DND-41 (cell line): ENCODE results near the gene RBM20.

Experiments
- ATAC-seq: fragments of 200-7000 bp; cut with Tn5 transposase; 3 replicates; pipeline ENCODE4 v1.9.1; 2021; ENCODE audit warnings: low read depth; ENCODE audit not compliant: insufficient read depth
- DNase-seq: peaks from one replicate; pipeline ENCODE4 v3.0.0-alpha.2; 2020
- H2AFZ ChIP-seq: 2 replicates; pipeline ENCODE4 v1.6.0; 2012; ENCODE audit warnings: low read depth, low read length
- H3K27ac ChIP-seq: 2 replicates; pipeline ENCODE4 v1.5.1; 2012; ENCODE audit warnings: low read length, inconsistent platforms
- H3K27me3 ChIP-seq: fragments of 200-600 bp; sonication (generic); 2 replicates; pipeline ENCODE4 v1.6.0; 2012; ENCODE audit warnings: low read length, mild to moderate bottlenecking, inconsistent platforms; ENCODE audit not compliant: insufficient read depth, poor library complexity
- H3K36me3 ChIP-seq: 2 replicates; pipeline ENCODE4 v1.5.1; 2012; ENCODE audit warnings: low read length, inconsistent platforms; ENCODE audit not compliant: insufficient read depth
- H3K4me1 ChIP-seq: 2 replicates; pipeline ENCODE4 v1.5.1; 2012; ENCODE audit warnings: mild to moderate bottlenecking, low read length; ENCODE audit not compliant: insufficient read depth
- H3K4me2 ChIP-seq: 2 replicates; pipeline ENCODE4 v1.6.0; 2012; ENCODE audit warnings: mild to moderate bottlenecking, moderate library complexity, low read length, inconsistent platforms; ENCODE audit not compliant: insufficient read depth
- H3K4me3 ChIP-seq, 2 experiments: fragments of 200-600 bp in 1 of 2; shearing (Covaris generic) in 1 of 2; 2 replicates each; pipeline ENCODE4 v1.5.1; 2012 to 2016; ENCODE audit warnings: inconsistent platforms in 2 of 2, low read length in 2 of 2, mild to moderate bottlenecking in 2 of 2, low read depth in 1 of 2, moderate library complexity in 1 of 2
- H3K79me2 ChIP-seq: 2 replicates; pipeline ENCODE4 v1.6.0; 2012; ENCODE audit warnings: low read length, inconsistent platforms; ENCODE audit not compliant: insufficient read depth
- H3K9ac ChIP-seq: 2 replicates; pipeline ENCODE4 v1.6.0; 2012; ENCODE audit warnings: low read depth, mild to moderate bottlenecking, inconsistent platforms, low read length, moderate library complexity
- H3K9me3 ChIP-seq: 2 replicates; pipeline ENCODE4 v1.5.1; 2012; ENCODE audit warnings: low read length, moderate library complexity, mild to moderate bottlenecking, inconsistent platforms; ENCODE audit not compliant: insufficient read depth, severe bottlenecking
- H4K20me1 ChIP-seq: 2 replicates; pipeline ENCODE4 v1.6.0; 2012; ENCODE audit warnings: low read length; ENCODE audit not compliant: insufficient read depth
- EZH2 ChIP-seq: IDR thresholded peaks from 3 replicates; pipeline ENCODE4 v1.6.1; 2012; ENCODE audit warnings: borderline replicate concordance, low read depth, mild to moderate bottlenecking, moderate library complexity, low read length, inconsistent platforms; ENCODE audit not compliant: severe bottlenecking
- TF ChIP-seq, protein P1 (sequence below): IDR thresholded peaks from 2 replicates; pipeline ENCODE4 v1.5.1; 2012; ENCODE audit warnings: borderline replicate concordance, low read length, moderate library complexity, mild to moderate bottlenecking; ENCODE audit not compliant: poor library complexity, severe bottlenecking; ENCODE audit errors: extremely low read depth

Gene RBM20

DNA sequence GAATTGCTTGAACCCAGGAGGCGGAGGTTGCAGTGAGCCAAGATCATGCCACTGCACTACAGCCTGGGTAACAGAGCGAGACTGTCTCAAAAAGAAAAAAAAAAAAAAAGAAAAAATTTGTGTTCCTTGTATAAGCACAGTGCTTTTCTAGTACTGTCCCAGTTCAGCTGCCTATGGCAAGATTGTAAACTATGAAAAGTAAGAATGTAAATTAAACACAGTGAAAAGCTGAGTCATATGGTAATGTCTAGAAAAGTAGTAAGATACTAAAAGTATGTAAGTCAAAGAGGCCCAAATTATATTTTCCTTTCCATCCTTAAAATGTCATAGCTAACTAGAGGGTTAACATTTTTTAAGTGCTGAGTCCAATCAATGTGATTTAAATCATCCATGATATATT, 42.8 kb downstream of the RBM20 start:
- H4K20me1 ChIP-seq = no peaks in the 10 kb centered on the region
- no peaks in the 10 kb centered on the region for H3K79me2 ChIP-seq
- H3K9ac ChIP-seq = no peak overlapping the region
- no peak for DNase-seq
- H3K4me3 ChIP-seq = no peak overlapping the region
- H3K4me2 ChIP-seq = no peak overlapping the region
- no peaks in the 10 kb centered on the region for H3K36me3 ChIP-seq
- H3K4me1 ChIP-seq = no peaks in the 10 kb centered on the region
- ATAC-seq = no peak
- H3K9me3 ChIP-seq = no peaks in the 10 kb centered on the region
- no peak overlapping the region for H3K27ac ChIP-seq
- no peak overlapping the region for H2AFZ ChIP-seq
- TF ChIP-seq, protein P1, sequence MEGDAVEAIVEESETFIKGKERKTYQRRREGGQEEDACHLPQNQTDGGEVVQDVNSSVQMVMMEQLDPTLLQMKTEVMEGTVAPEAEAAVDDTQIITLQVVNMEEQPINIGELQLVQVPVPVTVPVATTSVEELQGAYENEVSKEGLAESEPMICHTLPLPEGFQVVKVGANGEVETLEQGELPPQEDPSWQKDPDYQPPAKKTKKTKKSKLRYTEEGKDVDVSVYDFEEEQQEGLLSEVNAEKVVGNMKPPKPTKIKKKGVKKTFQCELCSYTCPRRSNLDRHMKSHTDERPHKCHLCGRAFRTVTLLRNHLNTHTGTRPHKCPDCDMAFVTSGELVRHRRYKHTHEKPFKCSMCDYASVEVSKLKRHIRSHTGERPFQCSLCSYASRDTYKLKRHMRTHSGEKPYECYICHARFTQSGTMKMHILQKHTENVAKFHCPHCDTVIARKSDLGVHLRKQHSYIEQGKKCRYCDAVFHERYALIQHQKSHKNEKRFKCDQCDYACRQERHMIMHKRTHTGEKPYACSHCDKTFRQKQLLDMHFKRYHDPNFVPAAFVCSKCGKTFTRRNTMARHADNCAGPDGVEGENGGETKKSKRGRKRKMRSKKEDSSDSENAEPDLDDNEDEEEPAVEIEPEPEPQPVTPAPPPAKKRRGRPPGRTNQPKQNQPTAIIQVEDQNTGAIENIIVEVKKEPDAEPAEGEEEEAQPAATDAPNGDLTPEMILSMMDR = no peak
- TF ChIP-seq EZH2 = no peak
- peaks cover 10% of the 10 kb centered on the region for H3K27me3 ChIP-seq

DNA sequence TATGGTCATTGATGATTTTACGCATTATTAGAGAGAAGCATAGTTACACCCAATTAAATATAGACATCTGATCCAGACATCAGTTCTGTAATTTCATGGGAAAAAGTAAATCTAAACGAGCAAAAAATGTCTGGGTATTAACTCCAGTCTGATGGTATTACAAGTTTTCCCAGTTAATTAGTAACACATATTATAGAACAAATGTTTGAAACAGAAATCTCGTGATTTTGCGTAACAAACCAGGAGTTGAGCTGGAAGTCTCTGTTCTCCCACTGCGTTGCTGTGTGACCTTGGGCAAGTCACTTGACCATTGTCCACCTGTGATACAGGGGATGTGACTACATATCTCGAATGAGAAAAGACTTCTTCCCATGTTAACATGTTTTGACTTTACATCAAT, 43.3 kb downstream of the RBM20 start:
- H3K4me2 ChIP-seq = no peak overlapping the region
- H3K4me3 ChIP-seq = no peak overlapping the region
- peaks cover 6% of the 10 kb centered on the region for H3K27me3 ChIP-seq
- no peaks in the 10 kb centered on the region for H3K79me2 ChIP-seq
- H3K36me3 ChIP-seq = no peaks in the 10 kb centered on the region
- no peaks in the 10 kb centered on the region for H3K9me3 ChIP-seq
- no peaks in the 10 kb centered on the region for H4K20me1 ChIP-seq
- DNase-seq (no peak), ATAC-seq (no peak)
- no peak overlapping the region for H2AFZ ChIP-seq
- no peaks in the 10 kb centered on the region for H3K4me1 ChIP-seq
- TF ChIP-seq, protein P1 = no peak
- no peak for TF ChIP-seq EZH2
- H3K9ac ChIP-seq = no peak overlapping the region
- no peak overlapping the region for H3K27ac ChIP-seq

DNA sequence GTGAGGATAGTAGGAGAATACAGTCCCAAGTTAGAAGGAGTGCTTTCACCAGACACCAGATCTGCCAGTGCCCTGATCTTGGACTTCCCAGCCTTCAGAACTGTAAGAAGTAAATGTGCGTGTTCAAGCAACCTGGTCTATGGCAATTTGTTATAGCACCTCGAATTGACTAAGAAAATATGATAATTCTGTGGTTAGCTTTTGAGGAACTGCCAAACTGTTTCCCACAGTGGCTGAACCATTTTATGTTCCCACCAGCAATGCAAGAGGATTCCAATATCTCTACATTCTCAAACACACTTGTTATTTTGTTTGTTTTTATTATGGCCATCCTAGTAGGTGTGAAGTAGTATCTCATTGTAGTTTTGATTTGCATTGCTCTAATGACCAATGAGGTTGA, 47.0 kb downstream of the RBM20 start:
- H3K9me3 ChIP-seq = no peaks in the 10 kb centered on the region
- no peaks in the 10 kb centered on the region for H3K4me1 ChIP-seq
- no peaks in the 10 kb centered on the region for H4K20me1 ChIP-seq
- H3K27ac ChIP-seq = no peak overlapping the region
- ATAC-seq (no peak), DNase-seq (no peak)
- no peaks in the 10 kb centered on the region for H3K79me2 ChIP-seq
- H3K27me3 ChIP-seq = peaks cover 5% of the 10 kb centered on the region
- H3K4me2 ChIP-seq = no peak overlapping the region
- H3K36me3 ChIP-seq = no peaks in the 10 kb centered on the region
- no peak for TF ChIP-seq EZH2
- TF ChIP-seq, protein P1 = no peak
- H3K9ac ChIP-seq = no peak overlapping the region
- H3K4me3 ChIP-seq = no peak overlapping the region
- H2AFZ ChIP-seq = no peak overlapping the region

DNA sequence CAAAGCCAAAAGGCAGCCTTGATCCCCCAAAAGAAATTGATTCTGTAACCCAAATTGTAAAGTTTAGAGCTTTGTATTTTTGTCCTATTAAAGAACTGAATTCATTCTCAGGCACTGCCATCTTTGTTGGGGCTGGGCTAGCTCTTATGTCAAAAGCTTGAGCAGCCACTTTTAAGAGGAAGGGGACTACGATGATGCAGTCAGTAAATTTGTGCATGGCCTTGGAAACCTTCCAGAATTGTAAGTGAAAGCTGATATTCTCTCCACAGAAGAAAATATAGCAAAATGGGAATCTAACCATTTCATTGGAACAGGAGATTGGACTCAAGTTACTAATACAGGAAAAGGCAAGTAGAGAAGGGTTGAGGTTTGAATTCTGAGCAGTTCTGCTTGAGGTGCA, 50.1 kb downstream of the RBM20 start:
- Histone ChIP-seq H3K36me3 (no peaks in the 10 kb centered on the region), H3K4me1 (no peaks in the 10 kb centered on the region), H3K27me3 (peaks cover under 1% of the 10 kb centered on the region), H3K4me3 (no peak overlapping the region), H4K20me1 (no peaks in the 10 kb centered on the region), H3K27ac (no peak overlapping the region), H2AFZ (no peak overlapping the region), H3K9ac (no peak overlapping the region), H3K79me2 (no peaks in the 10 kb centered on the region), H3K9me3 (no peaks in the 10 kb centered on the region), H3K4me2 (no peak overlapping the region)
- TF ChIP-seq EZH2 = no peak
- TF ChIP-seq, protein P1 = no peak
- ATAC-seq = no peak
- no peak for DNase-seq
